ENCODE measurements around the gene OAF.

GRCh38 chr11:120197251-120197891, 13.5 kb upstream of the OAF start:
- TF ChIP-seq POLR2A (IDR thresholded peaks at IDR 0.05) (no peak), CTCF (IDR thresholded peaks at IDR 0.05 in 8 of 11, conservative IDR thresholded peaks at IDR 0.05 in 3 of 11) (no peak)

Measured in spleen (tissue), 7 donors.